Right lobe of liver (tissue), 4 donors: Measurements from ENCODE around the gene HNRNPM.
"Not testable (repeated sequence)": the region's sequence is repeated elsewhere in the genome, so short reads cannot be mapped to it uniquely, and the experiment has no call there.

Experiments used
- CTCF ChIP-seq, 4 donors: fragments of 200-600 bp in 3 of 4; fragments of 450-650 bp in 1 of 4; IDR thresholded peaks; one replicate each; pipeline versions ENCODE4 v1.5.1 to v1.8.0; 2016 to 2022; ENCODE audit warnings: antibody characterized with exemption in 4 of 4, mild to moderate bottlenecking in 2 of 4
- POLR2A ChIP-seq: fragments of 450-650 bp; IDR thresholded peaks from one replicate; pipeline ENCODE4 v1.6.1; 2017; ENCODE audit warnings: antibody characterized with exemption, mild to moderate bottlenecking
- donor health status: DM: no; HTN: no; CAD: no.
- donor health status: DM: no; HTN: no; CAD: no.
- donor health status: DM: no; HTN: yes; CAD: no.

DNA sequence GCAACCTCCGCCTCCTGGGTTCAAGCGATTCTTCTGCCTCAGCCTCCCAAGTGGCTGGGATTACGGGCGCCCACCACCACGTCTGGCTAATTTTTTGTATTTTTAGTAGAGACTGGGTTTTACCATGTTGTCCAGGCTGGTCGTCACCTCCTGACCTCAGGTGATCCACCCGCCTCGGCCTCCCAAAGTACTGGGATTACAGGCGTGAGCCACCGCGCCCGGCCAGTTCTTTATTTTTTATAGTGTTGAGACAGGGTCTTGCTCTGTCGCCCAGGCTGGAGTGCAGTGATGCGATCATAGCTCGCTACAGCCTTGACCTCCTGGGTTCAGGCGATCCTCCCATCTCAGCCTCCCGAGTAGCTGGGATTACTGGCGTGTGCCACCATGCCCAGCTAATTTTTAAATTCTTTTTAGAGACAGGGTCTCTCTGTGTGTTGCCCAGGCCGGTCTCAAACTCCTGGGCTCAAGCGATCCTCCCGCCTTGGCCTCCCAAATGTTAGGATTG is 69.8 kb downstream of the HNRNPM start:
- not testable (repeated sequence) for TF ChIP-seq CTCF (IDR thresholded peaks at IDR 0.05); POLR2A
